Left lung (tissue), 10 donors: ENCODE results near the gene HAPLN2. TPM values are rescaled to one million over a fixed set of nuclear protein-coding genes. Genes with fewer than 3 reads are reported as not detected.

ENCODE experiments used
- ATAC-seq: fragments of 200-7000 bp; cut with Tn5 transposase; one replicate; pipeline ENCODE4 v1.9.1; 2020; ENCODE audit warnings: moderate library complexity
- DNase-seq, 4 donors: peaks; one replicate each; pipeline ENCODE4 v3.0.0-alpha.2; 2013 to 2020
- H3K27ac ChIP-seq, 2 donors: fragments of 200-600 bp; sonication (generic) in 1 of 2; one replicate each; pipeline versions ENCODE4 v1.5.0 to v1.8.0; 2020 to 2021
- H3K27me3 ChIP-seq, 2 donors: fragments of 200-600 bp; sonication (generic) in 1 of 2; one replicate each; pipeline versions ENCODE4 v1.5.0 to v1.8.0; 2020 to 2021
- H3K36me3 ChIP-seq, 2 donors: fragments of 200-600 bp; sonication (generic) in 1 of 2; one replicate each; pipeline versions ENCODE4 v1.5.0 to v1.8.0; 2020 to 2021
- H3K4me1 ChIP-seq, 2 donors: fragments of 200-600 bp; one replicate each; pipeline ENCODE4 v1.8.0; 2021
- H3K4me3 ChIP-seq, 2 donors: fragments of 200-600 bp; sonication (generic) in 1 of 2; one replicate each; pipeline versions ENCODE4 v1.5.0 to v1.8.0; 2020 to 2021; ENCODE audit warnings: mild to moderate bottlenecking in 1 of 2
- H3K9me3 ChIP-seq, 2 donors: fragments of 200-600 bp; sonication (generic) in 1 of 2; one replicate each; pipeline versions ENCODE4 v1.5.0 to v1.8.0; 2020 to 2021
- intact Hi-C, 2 donors: fragments of 100-400 bp; cut with DNase I; formaldehyde crosslinking; loops; one replicate each; pipeline versions ENCODE4 v1.11.2 to v1.14.2; 2022
- polyA plus RNA-seq, 6 donors: library from polyadenylated mRNA; unstranded; fragments of 120-200 nt; gene quantifications; one replicate each; pipeline ENCODE4 v1.2.1, GENCODE V29; 2013; ENCODE audit not compliant: insufficient read length in 6 of 6
- total RNA-seq, 2 donors: library from RNA; stranded (reverse); fragmentation: NEBNext Ultra II Directional; extraction: Animal tissue kit (Norgen Biotek cat#: 25700); gene quantifications; one replicate each; pipeline ENCODE4 v1.2.1, GENCODE V29; 2021
- TF ChIP-seq, protein P1 (sequence below), 2 donors: fragments of 200-600 bp; sonication (generic) in 1 of 2; IDR thresholded peaks; one replicate each; pipeline versions ENCODE4 v1.5.0 to v1.8.0; 2021; ENCODE audit warnings: antibody characterized with exemption in 2 of 2
- donor health status: DM: no; HTN: yes; CAD: no.
- donor health status: DM: no; HTN: no; CAD: no.

HAPLN2 gene
- total and polyA plus RNA-seq, 8 donors: 0.15 to 0.50 (median 0.33) TPM; not detected in 1

DNA sequence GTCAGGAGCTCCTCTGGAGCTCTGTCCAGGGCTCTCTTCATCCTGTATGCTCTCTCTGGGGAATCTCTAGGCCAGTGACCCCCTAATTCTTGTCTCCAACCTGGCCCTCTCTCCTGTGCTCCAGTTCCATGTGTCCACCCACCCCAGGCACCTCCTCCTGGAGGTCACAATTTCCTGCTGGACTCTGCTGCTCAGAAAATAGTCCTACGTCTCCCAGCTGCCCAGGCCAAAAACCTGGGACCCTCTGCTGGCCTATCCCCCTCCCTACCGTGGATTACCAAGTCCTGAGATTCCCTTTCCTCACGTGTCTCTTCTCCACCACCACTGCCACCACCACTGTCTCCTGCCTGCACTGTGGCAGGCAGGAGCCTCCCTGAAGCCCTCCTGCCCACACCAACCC, 46.3 kb downstream of the HAPLN2 start:
- TF ChIP-seq, protein P1, sequence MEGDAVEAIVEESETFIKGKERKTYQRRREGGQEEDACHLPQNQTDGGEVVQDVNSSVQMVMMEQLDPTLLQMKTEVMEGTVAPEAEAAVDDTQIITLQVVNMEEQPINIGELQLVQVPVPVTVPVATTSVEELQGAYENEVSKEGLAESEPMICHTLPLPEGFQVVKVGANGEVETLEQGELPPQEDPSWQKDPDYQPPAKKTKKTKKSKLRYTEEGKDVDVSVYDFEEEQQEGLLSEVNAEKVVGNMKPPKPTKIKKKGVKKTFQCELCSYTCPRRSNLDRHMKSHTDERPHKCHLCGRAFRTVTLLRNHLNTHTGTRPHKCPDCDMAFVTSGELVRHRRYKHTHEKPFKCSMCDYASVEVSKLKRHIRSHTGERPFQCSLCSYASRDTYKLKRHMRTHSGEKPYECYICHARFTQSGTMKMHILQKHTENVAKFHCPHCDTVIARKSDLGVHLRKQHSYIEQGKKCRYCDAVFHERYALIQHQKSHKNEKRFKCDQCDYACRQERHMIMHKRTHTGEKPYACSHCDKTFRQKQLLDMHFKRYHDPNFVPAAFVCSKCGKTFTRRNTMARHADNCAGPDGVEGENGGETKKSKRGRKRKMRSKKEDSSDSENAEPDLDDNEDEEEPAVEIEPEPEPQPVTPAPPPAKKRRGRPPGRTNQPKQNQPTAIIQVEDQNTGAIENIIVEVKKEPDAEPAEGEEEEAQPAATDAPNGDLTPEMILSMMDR (IDR thresholded peaks at IDR 0.05): no peak
- H3K27ac ChIP-seq: peak overlapping the region; percentile 68 to 72
- H3K27me3 ChIP-seq: peaks cover 0 to 2% of the 10 kb centered on the region in 2 donors
- H3K4me1 ChIP-seq: peaks cover 40 to 86% of the 10 kb centered on the region in 2 donors
- no peaks in the 10 kb centered on the region for H3K36me3 ChIP-seq
- H3K9me3 ChIP-seq: no peaks in the 10 kb centered on the region
- ATAC-seq (no peak), DNase-seq (peak in 1 of 4 donors; percentile 34)
- intact Hi-C loops: no loop called here
- no peak overlapping the region for H3K4me3 ChIP-seq

DNA sequence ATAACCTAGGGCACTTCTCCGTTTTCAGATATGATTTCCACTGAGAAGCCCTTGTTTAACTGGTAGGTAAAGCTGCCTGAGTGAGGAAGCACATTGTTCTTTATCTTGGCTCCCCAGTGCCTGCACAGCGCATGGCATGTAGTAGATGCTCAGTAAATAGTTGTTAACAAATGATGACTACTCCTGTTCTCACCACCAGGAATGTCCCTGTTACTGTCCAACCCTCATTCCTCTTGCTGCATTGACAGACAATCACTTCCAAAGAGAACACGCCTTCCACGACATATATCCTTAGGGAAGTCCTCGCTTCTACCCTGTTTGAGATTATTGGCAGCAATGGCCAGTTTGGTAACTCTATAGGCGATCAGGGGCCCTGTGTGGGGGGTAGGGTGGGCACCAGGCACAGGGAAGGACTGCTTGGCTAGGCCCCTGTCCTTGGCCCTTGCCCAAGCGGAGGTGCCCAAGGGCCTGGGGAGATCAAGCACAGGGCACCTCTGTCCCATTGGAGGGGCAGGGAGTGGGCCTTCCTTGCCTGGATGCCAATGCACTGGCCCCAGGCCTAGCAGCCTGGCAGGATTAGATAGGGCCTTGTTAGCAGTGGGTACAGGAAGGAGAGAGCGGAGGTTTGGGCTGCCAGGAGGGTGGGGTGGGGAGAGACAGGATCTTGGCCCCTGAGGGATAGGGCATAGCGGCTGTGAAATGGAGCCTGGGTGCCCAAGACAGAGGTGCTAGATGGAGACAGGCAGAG, 47.8 kb downstream of the HAPLN2 start:
- Histone ChIP-seq H3K4me3 (no peak overlapping the region), H3K9me3 (no peaks in the 10 kb centered on the region), H3K27ac (peak overlapping the region; percentile 65 to 73), H3K36me3 (no peaks in the 10 kb centered on the region), H3K4me1 (peaks cover 34 to 72% of the 10 kb centered on the region in 2 donors), H3K27me3 (peaks cover 0 to 11% of the 10 kb centered on the region in 2 donors)
- no peak for ATAC-seq
- peak in 1 of 4 donors; percentile 61 for DNase-seq
- TF ChIP-seq, protein P1 (IDR thresholded peaks at IDR 0.05): no peak
- intact Hi-C loops: no loop called here

DNA sequence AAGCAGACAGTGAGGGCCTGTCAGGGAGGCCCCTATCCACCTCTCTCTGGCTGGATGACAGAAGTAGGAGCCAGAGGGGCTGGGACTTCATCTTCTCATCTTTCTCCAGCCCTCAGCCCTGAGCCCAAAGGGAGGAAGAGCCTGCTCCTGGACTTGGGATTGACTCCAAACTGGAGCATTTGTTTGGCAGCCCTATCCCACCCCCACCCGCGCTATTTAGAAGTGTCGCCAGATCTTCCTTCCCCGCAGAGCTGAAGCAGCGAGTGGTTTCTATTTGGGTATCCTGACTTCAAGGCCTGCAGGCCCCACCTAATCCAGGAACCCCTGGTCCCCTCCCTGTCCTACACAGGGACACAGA, 48.4 kb downstream of the HAPLN2 start:
- ATAC-seq: no peak
- peaks cover 0 to 15% of the 10 kb centered on the region in 2 donors for H3K27me3 ChIP-seq

DNA sequence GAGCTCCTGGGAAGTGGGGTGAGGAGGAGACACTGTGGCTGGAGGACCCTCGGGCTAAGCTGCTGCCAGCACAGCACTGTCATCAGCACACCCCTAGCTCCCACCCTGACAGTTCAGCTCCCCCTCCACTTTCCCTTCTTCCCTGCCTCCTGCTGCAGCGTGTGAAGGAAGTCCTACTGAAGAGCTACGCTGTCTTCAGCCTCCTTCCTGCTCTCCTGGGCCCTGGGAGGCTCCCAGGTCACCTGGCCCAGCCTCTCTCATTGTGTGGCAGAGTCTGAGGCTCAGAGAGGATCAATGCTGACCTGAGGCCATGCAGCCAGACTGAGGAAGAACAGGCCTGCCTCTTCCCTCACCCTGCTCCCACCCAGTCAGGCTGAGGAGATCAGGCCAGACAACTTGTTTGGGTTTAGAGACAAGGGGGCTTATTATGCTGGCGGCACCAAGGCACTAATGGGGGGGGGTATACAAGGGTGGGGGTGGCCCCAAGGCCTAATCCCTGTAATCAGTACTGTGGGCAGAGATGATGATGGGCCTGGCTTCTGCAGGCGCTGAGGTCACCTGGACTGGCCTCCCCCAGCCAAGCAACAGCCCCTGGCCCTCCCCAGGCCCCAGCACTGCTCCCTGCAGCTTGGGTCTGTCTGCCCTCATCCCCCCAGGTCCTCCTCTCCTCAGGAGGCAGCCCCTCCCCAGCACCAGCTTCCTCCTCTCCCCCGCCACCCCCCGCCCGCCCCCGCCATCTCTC, 48.9 kb downstream of the HAPLN2 start:
- Histone ChIP-seq H3K36me3 (no peaks in the 10 kb centered on the region), H3K27me3 (peaks cover 0 to 17% of the 10 kb centered on the region in 2 donors), H3K27ac (peak overlapping the region; percentile 65 to 73), H3K4me1 (peaks cover 25 to 62% of the 10 kb centered on the region in 2 donors), H3K4me3 (no peak overlapping the region), H3K9me3 (no peaks in the 10 kb centered on the region)
- TF ChIP-seq, protein P1 (IDR thresholded peaks at IDR 0.05): no peak
- no peak for ATAC-seq
- intact Hi-C loops: no loop called here
- peak in 1 of 4 donors; percentile 27 for DNase-seq

More for the DNA sequence above, 48.4 kb downstream of the HAPLN2 start:
- no peak overlapping the region for H3K4me3 ChIP-seq
- H3K4me1 ChIP-seq: peaks cover 28 to 66% of the 10 kb centered on the region in 2 donors
- DNase-seq: peak in 3 of 4 donors; percentile 4 to 83 (median 63)
- TF ChIP-seq, protein P1 (IDR thresholded peaks at IDR 0.05): no peak
- H3K36me3 ChIP-seq: no peaks in the 10 kb centered on the region
- H3K27ac ChIP-seq: peak overlapping the region; percentile 65 to 73
- intact Hi-C loops: no loop called here
- H3K9me3 ChIP-seq: no peaks in the 10 kb centered on the region
